Suprapubic skin (tissue), 3 donors: ENCODE measurements around the gene HEBP1.

Source experiments
- EP300 ChIP-seq: sonication (generic); formaldehyde crosslinking; IDR thresholded peaks from one replicate; pipeline ENCODE4 v1.6.1; 2017; ENCODE audit warnings: antibody characterized with exemption
- POLR2A ChIP-seq, 2 donors: fragments of 450-650 bp; IDR thresholded peaks; one replicate each; pipeline ENCODE4 v1.6.1; 2017; ENCODE audit warnings: antibody characterized with exemption in 2 of 2, mild to moderate bottlenecking in 2 of 2, moderate library complexity in 2 of 2
- TF ChIP-seq, protein P1 (sequence below), 2 donors: fragments of 200-600 bp in 1 of 2; fragments of 450-650 bp in 1 of 2; sonication (generic) in 1 of 2; IDR thresholded peaks; one replicate each; pipeline ENCODE4 v1.5.1; 2016 to 2019; ENCODE audit warnings: antibody characterized with exemption in 2 of 2, mild to moderate bottlenecking in 1 of 2, moderate library complexity in 1 of 2

DNA sequence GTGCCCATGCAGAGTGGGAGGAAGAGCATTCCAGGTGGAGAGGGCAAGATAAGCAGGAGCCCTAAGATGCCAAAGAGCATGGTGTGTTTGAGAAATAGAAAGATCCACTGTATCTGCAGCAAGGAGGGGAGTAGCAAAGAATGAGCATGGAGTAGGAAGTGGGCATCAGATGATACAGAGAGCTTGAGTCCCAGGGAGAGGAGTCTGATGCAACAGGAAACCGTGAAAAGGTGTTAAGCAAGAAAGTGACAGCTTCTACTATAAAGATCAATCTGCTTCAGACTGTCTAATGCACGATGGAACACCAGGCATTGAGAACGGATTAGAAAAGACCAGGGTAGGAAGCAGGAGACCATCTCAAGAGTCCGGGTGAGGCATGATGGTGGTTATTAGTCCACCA, 35.8 kb downstream of the HEBP1 start:
- TF ChIP-seq, protein P1, sequence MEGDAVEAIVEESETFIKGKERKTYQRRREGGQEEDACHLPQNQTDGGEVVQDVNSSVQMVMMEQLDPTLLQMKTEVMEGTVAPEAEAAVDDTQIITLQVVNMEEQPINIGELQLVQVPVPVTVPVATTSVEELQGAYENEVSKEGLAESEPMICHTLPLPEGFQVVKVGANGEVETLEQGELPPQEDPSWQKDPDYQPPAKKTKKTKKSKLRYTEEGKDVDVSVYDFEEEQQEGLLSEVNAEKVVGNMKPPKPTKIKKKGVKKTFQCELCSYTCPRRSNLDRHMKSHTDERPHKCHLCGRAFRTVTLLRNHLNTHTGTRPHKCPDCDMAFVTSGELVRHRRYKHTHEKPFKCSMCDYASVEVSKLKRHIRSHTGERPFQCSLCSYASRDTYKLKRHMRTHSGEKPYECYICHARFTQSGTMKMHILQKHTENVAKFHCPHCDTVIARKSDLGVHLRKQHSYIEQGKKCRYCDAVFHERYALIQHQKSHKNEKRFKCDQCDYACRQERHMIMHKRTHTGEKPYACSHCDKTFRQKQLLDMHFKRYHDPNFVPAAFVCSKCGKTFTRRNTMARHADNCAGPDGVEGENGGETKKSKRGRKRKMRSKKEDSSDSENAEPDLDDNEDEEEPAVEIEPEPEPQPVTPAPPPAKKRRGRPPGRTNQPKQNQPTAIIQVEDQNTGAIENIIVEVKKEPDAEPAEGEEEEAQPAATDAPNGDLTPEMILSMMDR (IDR thresholded peaks at IDR 0.05): no peak
- no peak for TF ChIP-seq EP300
- no peak for TF ChIP-seq POLR2A (IDR thresholded peaks at IDR 0.05)
